H1 (cell line): ENCODE measurements around the gene CTDP1.

Experiments used
- ASH2L ChIP-seq: fragments of 200-600, 300-600 bp; sonication (generic); IDR thresholded peaks from one replicate; pipeline ENCODE4 v1.7.1; 2017; ENCODE audit warnings: low read length
- CHD2 ChIP-seq: IDR thresholded peaks from 2 replicates; pipeline ENCODE4 v1.6.1; 2012; ENCODE audit warnings: low read length, improper control_type of control experiment
- KDM5A ChIP-seq: fragments of 200-600 bp; IDR thresholded peaks from 2 replicates; pipeline ENCODE4 v1.7.1; 2012; ENCODE audit warnings: mild to moderate bottlenecking, low read length, inconsistent platforms, mixed read lengths
- POLR2AphosphoS5 ChIP-seq: IDR thresholded peaks from 2 replicates; pipeline ENCODE4 v1.6.1; 2011; ENCODE audit warnings: low read depth, low read length
- TAF1 ChIP-seq: IDR thresholded peaks from 2 replicates; pipeline ENCODE4 v1.6.1; 2011; ENCODE audit warnings: mild to moderate bottlenecking, low read depth, low read length
- TF ChIP-seq, protein P1 (sequence below), 3 experiments: IDR thresholded peaks; 1 replicate in 2 of 3; 2 replicates in 1 of 3; pipeline versions ENCODE4 v1.5.1 to v1.6.1; 2011; ENCODE audit warnings: low read length in 3 of 3, mild to moderate bottlenecking in 3 of 3, inconsistent platforms in 2 of 3, low read depth in 1 of 3, moderate library complexity in 1 of 3; ENCODE audit not compliant: insufficient read depth in 1 of 3; ENCODE audit errors: control extremely low read depth in 1 of 3

DNA sequence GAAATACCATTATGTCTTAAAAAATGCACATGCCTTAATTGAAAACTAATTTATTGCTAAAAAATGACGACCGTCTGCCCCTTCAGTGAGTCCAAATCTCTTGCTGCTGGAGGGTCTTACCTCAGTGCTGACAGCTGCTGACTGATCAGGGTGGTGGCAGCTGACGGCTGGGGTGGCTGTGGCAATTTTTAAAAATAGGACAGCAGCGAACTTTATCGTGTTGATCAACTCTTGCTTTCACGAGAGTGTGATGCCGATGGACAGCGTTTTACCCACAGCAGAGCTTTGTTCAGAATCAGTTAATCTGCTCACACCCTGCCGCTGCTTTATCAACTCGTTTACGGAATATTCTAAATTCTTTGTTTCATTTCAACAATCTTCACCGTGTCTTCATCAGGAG lies 21.2 kb upstream of the CTDP1 start:
- TF ChIP-seq, protein P1, sequence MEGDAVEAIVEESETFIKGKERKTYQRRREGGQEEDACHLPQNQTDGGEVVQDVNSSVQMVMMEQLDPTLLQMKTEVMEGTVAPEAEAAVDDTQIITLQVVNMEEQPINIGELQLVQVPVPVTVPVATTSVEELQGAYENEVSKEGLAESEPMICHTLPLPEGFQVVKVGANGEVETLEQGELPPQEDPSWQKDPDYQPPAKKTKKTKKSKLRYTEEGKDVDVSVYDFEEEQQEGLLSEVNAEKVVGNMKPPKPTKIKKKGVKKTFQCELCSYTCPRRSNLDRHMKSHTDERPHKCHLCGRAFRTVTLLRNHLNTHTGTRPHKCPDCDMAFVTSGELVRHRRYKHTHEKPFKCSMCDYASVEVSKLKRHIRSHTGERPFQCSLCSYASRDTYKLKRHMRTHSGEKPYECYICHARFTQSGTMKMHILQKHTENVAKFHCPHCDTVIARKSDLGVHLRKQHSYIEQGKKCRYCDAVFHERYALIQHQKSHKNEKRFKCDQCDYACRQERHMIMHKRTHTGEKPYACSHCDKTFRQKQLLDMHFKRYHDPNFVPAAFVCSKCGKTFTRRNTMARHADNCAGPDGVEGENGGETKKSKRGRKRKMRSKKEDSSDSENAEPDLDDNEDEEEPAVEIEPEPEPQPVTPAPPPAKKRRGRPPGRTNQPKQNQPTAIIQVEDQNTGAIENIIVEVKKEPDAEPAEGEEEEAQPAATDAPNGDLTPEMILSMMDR (IDR thresholded peaks at IDR 0.05; ENCODE audit: control extremely low read depth in 1 of 3, insufficient read depth in 1 of 3, low read depth in 1 of 3, low read length in 3 of 3), result no peak
- TF ChIP-seq POLR2AphosphoS5, result no peak
- TF ChIP-seq KDM5A, result no peak
- no peak for TF ChIP-seq CHD2
- TF ChIP-seq TAF1, result no peak
- no peak for TF ChIP-seq ASH2L
